Activated gamma-delta T cell treated with anti-CD3 and anti-CD28 coated beads, Interleukin-2, amount 50 U/mL, for 16 hours (primary cell): ENCODE results near the gene APPBP2.
"Not testable (repeated sequence)": the region's sequence is repeated elsewhere in the genome, so short reads cannot be mapped to it uniquely, and the experiment has no call there.

ENCODE experiments used
- DNase-seq: peaks from one replicate; pipeline ENCODE4 v3.0.0-alpha.2; 2020; ENCODE audit warnings: low read depth

APPBP2 gene

DNA sequence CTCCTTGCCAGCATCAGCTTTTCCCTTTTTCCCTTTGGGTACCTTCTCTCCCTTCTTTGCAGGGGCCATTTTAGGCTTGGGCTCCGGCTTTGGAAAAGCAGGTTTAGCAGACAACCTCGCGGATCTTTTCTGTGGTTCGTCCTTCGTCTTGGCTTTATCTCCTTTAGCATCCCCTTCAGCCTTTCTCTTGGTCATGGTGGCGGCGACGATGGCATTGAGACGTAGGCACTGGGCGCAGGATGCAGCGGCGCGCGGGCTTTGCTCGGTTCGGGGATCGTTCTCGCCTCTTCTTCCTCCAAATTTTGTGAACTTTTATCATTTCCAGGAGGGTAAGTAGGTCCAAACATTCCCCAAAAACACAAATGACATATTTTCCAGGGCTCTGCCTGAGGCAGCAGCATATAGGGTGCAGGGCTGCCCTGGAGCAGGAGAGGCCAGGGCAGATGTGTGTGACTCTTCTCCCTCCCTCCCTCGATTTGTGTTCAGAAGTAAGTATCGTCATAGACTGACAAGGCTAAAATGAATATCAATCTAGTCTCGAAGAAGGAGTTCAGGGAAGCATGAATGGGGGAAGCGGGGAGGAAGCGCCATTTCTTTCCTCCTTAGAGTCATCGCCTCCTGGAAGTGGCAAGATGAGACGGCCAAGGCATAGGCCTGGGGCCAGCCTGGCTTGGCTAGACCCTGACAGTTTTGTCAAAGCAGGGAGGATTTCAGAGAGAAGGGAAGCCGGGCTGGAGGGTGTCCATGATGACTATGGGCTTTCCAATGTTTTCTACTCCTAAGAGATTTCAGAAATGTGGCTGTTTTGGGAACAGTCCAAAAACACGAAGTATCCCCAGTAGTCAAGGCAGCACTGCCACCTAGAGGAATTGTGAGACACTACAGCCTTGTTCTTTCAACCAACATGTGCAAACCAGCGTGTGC lies 90.5 kb downstream of the APPBP2 start:
- DNase-seq = peak; percentile 17

DNA sequence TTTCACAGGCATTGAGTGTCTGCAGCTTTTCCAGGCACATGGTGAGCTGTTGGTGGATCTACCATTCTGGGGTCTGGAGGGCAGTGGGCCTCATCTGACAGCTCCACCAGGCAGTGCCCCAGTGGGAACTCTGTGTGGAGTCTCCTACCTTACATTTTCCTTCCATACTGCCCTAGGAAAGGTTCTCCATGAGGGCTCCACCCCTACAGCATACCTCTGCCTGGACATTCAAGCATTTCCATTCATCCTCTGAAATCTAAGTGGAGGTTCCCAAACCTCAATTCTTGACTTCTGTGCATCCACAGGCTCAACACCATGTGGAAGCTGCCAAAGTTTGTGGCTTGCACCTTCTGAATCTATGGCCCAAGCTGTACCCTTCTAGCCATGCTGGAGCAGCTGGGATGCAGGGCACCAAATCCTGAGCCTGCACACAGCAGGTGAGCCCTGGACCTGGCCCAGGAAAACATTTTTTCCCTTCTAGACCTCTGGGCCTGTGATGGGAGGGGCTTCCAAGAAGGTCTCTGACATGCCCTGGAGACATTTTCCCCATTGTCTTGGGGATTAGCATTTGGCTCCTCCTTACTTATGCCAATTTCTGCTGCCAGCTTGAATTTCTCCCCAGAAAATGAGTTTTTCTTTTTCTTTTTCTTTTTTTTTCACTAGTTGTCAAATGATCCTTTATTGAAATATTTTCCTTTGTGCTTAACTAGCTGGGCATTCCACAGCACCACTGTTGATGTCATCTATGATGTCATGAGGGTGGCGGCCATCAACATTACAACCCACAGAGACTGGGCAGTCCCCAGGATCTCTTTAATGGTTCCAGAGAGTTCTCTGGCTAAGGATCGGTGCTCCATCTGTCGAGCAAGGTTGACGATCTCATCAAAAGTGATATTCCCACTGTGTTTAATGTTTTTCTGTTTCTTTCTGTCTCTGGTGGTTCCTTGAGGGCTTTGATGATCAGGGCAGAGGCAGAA lies 92.7 kb downstream of the APPBP2 start:
- not testable (repeated sequence) for DNase-seq

DNA sequence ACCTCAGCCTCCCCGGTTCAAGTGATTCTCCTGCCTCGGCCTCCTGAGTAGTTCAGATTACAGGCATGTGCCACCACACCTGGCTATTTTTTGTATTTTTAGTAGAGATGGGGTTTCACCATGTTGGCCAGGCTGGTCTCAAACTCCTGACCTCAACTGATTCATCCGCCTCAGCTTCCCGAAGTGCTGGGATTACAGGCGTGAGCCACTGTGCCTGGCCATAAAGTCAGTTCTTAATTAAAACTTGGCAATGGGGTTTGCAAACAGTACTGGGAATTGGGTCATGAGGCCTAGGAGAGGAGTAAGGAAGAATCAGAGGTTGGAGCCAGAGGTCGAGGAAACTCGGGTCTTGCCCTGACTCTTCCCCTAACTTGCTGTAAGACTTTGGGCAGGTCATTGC lies 95.5 kb downstream of the APPBP2 start:
- DNase-seq = not testable (repeated sequence)

DNA sequence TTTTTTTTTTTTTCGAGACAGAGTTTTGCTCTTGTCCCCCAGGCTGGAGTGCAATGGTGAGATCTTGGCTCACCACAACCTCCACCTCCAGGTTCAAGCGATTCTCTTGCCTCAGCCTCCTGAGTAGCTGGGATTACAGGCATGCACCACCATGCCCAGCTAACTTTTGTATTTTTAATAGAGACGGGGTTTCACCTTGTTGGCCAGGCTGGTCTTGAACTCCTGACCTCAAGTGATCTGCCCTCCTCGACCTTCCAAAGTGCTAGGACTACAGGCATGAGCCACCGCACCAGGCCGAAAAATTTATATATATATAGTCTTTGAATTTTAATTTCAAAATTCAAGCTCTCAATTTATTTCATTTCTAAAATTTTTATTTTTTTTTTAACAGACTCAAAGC lies 97.6 kb downstream of the APPBP2 start:
- DNase-seq = not testable (repeated sequence)

DNA sequence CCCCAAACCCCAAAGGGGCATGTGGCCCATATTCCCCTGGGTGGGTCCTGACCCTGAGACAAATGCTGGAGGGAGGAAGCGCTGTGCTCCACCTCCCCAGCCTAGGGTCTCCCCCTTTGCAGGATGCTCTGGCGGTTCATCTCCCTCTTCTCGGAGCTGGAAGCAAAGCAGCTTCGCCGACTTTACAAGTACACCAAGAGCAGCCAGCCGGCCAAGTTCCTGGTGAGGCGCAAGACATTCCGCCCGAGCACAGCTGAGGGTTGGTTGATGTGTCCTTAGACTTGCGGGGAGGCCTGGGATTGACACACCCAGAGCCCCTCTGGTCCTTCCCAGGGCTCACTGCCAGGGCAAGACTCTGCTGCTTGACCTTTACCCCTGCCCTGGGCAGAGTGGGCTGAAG lies 99.4 kb downstream of the APPBP2 start:
- DNase-seq = no peak

DNA sequence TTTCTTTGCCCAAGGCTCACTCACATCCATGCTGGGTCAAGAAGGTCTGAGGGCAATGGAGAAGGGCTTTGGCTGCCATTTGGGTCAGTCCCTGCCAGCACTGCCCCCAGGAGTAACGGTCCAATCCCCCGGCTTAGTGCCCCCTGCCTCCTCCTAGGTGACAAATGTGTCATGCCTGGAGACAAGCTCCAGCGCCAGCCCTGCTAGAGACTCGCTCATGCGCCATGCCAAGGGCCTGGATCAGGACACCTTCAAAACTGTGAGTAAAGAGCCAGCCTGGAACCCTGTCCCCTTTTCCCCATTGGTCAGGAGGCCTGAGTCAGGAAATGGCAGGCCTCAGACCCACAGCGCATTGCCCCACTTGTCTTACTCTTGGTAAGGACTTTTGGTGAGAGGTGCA lies 100.4 kb downstream of the APPBP2 start:
- no peak for DNase-seq

DNA sequence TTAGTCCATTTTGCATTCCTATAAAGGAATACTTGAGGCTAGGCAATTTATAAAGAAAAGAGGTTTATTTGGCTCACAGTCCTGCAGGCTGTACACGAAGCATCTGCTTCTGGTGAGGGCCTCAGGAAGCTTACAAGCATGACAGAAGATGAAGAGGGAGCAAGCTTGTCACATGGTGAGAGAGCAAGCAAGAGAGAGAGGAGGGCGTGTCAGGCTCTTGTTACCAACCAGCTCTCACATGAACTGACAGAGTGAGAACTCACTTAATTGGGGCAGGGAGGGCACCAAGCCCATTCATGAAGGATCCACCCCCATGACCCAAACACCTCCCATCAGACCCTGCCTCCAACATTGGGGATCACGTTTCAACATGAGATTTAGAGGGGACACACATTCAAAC lies 102.2 kb downstream of the APPBP2 start:
- no peak for DNase-seq

DNA sequence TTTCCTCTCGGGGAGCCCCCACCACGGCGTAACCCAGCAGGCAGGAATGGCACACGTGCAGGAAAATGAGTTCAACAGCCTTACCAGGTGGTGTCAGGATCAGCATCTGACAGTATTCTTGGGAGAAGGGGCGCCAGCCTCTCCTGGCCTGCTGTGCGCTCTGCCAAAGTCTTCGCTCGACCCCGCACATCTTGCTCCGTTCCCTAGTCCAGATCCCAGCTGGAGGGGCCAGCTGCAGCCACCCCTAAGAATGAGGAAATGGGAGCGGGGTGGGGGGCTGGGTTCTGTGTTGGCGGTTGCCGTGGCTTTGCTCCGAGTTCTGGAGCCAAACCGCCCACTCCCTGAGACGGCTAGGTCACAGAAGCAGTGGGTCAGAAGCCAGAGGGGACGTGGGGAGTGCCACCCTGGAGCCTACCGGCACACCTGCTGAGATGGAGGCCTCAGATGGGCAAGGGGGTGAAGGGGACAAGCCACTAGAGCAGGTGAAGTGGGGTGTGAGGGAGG lies 103.8 kb downstream of the APPBP2 start, which contains the start of gene CHCT1:
Gene CHCT1, plus strand, starts transcription at position 328 of the 504 bp plus-strand sequence. Its CDS starts 104 bp downstream, at position 432.
- no peak for DNase-seq

DNA sequence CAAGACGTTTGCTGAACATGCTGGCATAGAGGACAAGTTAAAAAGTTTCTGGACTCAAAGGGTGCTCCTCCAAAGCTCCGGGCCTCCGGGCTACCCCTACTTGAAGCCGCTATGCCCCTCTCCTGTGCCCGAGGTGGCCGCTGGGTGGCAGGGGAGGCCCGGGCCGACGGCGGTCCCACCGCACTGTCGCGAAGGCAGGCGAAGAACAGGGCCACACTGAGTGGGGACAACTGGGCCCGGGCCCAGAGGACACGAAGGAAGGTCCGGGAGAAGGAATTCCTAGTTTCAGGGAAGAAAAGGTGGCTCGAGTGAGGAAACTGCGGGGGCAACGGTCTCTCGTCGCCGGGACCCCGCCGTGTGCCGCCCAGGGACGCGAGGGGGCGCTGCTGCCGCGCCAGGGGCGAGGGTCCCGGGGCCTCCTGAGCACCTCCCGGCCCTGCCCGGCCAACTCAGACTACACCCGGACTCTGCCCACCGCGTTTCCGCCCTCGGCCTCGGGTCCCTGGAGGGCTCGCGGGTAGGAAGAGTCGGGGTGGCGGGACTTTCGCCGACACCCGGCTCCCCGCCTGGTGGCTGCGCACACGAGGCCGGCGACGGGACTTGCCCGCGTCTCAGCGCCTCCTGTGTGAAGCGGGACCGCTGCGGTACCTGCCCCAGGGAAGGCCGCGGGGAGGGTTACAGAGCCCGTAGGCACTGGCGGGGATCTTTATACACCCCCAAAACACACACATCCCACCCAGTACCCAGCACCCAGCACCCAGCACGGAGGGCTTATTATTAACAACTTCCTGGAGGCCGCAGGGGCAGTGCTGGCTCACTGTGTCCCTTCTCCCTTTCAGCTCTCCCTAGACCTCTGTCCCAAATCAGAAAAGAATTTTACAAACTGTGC lies 104.5 kb downstream of the APPBP2 start:
- DNase-seq = peak; percentile 65

DNA sequence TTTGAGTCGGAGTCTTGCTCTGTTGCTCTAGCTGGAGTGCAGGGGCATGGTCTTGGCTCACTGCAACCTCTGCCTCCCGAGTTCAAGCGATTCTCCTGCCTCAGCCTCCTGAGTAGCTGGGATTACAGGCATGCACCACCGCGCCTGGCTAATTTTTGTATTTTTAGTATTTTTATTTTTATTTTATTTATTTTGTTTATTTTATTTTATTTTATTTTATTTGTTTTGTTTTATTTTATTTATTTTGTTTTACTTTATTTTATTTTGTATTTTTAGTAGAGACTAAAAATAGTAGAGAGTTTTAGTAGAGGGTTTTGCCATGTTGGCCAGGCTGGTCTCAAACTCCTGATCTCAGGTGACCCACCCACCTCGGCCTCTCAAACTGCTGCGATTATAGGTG lies 106.2 kb downstream of the APPBP2 start:
- DNase-seq = not testable (repeated sequence)

DNA sequence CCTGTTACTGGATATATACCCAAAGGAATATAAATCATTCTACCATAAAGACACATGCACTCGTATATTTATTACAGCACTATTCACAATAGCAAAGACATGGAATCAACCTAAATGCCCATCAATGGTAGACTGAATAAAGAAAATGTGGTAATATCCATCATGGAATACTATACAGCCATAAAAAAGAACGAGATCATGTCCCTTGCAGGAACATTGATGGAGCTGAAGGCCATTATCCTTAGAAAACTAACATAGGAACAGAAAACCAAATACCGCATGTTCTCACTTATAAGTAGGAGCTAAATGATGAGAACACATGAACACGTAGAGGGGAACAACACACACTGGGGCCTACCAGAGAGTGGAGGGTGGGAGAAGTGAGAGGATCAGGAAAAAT lies 107.0 kb downstream of the APPBP2 start:
- not testable (repeated sequence) for DNase-seq

DNA sequence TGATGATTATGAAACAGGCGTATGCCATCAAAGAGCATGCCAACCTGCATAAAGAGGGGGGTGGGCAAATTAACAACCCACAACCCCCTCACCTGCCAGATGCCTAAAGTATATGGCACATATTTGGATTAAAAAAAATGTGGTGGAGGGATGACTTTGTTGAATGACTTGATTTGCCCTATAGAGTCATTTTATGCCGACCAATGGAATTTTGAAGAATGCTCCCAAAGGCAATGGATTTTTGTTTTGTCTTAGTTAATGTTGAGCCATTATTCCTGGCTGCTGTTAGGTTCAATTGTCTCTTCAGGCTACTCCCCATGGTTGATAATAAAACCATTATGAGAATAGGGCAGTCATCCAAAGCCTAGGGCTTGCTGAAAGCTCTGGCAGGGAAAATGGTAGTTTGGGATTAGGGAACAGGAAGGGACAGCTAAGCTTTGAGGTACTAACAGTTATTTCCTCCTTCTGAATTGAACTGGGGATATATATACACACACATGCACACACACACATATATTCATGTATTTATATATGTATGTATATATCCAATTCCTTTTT lies 109.6 kb downstream of the APPBP2 start:
- DNase-seq = no peak

DNA sequence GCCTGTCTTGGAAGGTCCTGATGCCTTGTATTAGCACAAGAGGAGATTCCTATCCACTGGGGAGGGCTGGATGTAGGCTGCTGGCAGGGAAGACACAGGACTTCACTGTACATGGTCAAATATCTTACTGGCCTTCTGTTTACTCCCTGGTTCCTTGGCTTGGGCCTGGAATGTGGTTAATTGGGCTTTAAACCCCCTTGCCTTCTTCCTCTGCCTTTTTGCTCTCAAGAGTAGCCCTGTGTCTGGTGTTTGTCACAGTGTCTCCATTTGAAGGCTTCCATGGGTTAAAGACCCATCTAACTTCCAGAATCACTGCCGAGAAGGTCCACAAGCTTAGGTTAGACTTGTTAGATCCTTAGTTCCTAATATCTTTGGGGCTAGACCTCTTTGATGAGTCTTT lies 110.9 kb downstream of the APPBP2 start:
- no peak for DNase-seq

DNA sequence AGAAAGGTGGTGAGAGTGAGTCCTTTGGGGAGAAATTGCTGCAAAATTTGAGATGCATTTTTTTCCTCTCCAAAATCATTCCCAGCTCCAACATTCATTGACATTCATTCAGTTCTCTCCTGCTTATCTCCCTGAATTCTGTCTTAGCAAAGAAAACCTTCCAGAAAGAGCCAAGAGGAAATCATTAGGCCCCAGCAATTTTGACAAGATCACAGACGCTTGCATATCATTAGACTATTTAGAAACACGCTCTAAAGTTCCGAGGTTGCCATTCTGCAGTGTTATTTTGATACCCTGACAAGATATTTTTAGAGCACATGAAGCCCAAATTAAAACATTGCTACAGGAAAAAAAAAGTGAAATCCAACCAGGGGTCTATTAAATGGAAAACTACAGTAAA lies 113.3 kb downstream of the APPBP2 start:
- no peak for DNase-seq

DNA sequence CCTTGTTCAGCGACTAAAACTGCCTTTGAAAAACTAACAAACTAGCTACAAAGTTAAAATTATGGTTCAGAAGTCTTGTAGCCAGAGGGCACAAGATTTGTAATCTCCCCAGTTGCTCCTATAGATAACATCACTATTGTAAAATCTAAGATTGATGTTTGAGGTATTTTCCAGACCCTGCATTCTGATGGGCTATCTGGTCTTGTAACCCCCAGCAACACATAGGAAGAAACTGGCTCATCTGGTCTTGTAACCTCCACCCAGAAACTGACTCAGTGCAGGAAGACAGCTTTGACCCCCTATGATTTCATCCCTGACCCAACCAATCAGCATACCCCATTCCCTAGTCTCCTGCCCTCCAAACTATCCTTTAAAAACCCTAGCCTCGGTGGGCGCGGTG lies 116.0 kb downstream of the APPBP2 start:
- no peak for DNase-seq

DNA sequence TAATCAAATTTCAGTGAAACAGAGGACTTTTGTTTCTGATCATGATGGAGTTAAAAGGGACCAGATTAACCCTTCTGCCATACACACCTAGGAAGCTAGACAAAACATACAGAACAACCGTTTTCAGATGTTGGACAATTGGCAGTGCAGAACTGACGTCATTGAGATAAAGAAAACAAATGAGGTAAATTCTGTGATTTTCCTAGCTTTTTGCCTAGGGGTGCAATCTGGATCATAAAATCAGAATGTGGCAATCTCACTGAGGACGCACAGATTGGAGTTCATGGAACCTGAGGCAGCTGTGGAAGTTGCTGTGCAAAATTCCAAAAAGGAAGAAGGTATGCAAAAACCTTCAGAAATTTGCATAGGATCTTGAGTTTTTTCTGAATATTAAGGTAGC lies 119.2 kb downstream of the APPBP2 start:
- no peak for DNase-seq

DNA sequence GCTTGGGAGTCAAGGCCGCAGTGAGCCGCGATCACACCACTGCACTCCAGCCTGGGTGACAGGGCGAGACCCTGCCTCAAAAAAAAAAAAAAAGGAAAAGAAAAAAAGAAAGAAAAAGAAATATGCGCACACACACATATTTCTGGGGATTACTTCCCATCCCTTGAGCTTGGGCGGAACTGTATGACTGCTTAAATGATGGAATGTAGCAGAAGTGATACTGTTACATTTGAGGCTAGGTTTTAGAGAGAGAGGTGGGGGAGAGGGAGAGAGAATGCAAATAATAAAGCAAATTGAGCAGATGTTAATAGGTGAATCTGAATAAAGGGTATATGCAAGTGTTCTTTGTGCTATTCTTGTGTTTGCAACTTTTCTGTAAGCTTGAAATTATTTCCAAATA lies 122.1 kb downstream of the APPBP2 start:
- DNase-seq = no peak

DNA sequence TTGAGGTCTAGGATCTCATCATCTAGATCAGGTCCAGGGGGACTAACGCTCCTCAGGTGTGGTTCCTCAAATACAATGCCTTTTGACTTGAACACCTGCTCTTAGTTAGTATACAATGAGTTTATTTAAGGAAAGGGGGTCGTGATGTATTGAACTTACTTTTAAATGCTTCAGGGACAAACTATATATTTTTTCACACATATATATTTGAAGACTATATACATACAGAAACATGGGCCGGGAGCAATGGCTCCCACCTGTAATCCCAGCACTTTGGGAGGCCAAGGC lies 122.6 kb downstream of the APPBP2 start:
- no peak for DNase-seq

DNA sequence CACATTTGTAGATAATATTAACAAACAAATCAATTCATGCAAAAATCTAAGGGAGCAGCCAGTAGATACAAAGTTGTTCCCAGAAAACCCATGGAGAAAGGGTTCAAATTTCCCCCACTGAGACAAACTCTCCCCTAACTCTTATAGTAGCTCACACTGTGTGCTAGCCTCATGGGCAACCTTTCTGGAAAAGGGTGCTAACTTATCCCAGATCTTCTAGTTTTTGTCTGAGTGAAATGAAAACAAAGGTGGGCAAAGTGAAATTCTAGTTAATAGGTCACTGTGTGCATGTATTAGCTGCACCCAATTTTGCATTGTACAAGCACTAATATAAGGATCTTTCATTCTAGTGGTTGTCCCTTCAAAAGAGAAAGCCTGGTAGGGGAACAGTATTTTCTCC lies 124.2 kb downstream of the APPBP2 start:
- no peak for DNase-seq

DNA sequence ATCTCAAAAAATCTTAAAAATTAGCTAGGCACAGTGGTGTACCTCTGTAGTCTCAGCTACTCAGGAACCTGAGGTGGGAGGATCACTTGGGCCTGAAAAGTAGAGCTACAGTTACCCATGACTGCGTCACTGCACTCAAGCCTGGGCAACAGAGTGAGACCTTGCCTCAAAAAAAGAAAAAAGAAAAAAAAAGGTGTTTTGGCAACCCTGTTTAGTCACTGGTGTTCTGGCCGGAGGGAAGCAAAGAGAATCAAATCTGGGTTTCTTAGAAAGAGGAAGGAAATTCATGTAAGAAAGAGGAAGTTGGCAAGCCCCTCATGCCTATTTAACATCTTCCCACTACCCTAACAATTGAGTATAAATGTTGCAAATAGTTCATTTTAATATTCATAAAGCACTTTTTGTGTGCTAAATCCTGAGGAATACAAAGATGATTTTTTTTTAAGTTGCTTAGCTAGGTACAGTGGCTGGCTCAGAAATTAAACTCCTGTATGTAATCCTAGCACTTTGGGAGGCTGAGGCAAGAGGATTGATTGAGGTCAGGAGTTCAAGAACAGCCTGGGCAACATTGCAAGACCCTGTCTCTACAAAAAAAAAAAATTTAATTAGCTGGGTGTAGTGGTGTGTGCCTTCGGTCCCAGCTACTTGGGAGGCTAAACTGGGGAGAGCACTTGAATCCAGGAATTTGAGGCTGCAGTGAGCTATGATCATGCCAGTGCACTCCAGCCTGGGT lies 127.6 kb downstream of the APPBP2 start:
- no peak for DNase-seq

DNA sequence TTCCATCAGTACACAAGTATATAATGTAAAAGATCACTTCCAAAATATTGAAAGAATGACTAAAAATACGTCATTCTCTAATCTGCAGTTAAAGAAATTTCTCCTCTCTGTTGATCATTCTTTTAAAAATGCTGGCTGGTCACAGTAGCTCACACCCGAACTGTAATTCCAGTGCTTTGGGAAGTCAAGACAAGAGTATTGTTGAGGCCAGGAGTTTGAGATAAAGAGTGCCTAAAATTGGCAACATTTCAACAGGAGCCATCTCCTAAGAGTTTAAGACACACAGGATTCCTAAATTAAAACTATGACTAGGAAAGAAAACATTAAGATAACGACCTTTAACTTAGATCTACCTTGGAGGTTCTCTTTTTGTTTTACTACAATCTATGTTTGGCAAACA lies 129.6 kb downstream of the APPBP2 start:
- no peak for DNase-seq
